Measurements from ENCODE around the gene ZNF367. TPM values are rescaled to one million over a fixed set of nuclear protein-coding genes. Genes with fewer than 3 reads are reported as not detected.

Gene ZNF367
- total and polyA plus RNA-seq, 5 donors, result 0.86 to 1.7 (median 1.4) TPM

- no peak for DNase-seq
- no peak overlapping the region for H3K27ac ChIP-seq (ENCODE audit: low read length)
Observed at GRCh38 chr9:96398582-96399324, 19.4 kb downstream of the ZNF367 start.

GRCh38 chr9:96395964-96396363 lies 22.2 kb downstream of the ZNF367 start:
- Histone ChIP-seq H3K27me3 (ENCODE audit: control insufficient read depth, insufficient read depth) (no peaks in the 10 kb centered on the region), H3K9me3 (ENCODE audit: control insufficient read depth, low read length) (no peaks in the 10 kb centered on the region), H3K4me1 (ENCODE audit: control insufficient read depth, insufficient read depth, low read length) (no peaks in the 10 kb centered on the region), H3K27ac (ENCODE audit: low read length) (no peak overlapping the region), H3K4me3 (ENCODE audit: low read length) (no peak overlapping the region)
- ATAC-seq (no peak), DNase-seq (no peak)
- 91% methylated on average over 2 of the region's 2 CpGs for WGBS
- intact Hi-C loops (cut with DNase I), result no loop called here

More at GRCh38 chr9:96398582-96399324, 19.4 kb downstream of the ZNF367 start:
- Histone ChIP-seq H3K4me1 (ENCODE audit: control insufficient read depth, insufficient read depth, low read length) (no peaks in the 10 kb centered on the region), H3K4me3 (ENCODE audit: low read length) (no peak overlapping the region), H3K9me3 (ENCODE audit: control insufficient read depth, low read length) (no peaks in the 10 kb centered on the region), H3K27me3 (ENCODE audit: control insufficient read depth, insufficient read depth) (no peaks in the 10 kb centered on the region)
- ATAC-seq, result no peak
- WGBS, result 61% methylated on average over 3 of the region's 3 CpGs
- intact Hi-C loops (cut with DNase I), result no loop called here

DNA sequence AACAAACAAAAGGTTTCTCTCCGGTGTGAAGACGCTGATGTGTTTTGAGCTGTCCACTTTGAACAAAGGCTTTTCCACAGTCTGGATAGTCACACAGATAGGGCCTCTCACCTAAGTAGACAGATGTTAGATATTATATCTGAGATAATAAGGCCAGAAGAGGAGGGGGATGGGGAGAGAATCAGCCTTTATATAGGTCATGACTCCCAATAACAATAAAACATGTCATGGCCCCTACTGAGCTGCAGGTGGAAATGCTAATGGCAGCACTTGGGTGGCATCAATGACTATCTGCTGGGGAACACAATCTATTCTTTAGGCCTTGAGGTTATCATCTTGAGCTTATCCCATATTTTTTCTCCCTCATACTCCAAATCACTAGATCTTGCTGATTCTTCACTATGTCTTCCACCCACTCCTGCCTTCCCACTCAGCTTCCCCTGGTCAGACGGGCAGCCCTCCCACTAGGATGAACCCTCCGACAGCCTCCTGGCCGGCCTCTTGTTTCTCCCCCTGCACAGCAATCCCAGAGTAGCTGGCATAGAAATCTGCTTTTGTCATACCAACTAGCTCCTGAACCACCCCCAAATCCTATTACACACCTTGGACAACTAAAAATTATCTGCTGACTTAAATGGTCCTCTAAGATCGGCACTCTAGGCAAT lies 23.2 kb downstream of the ZNF367 start:
- Histone ChIP-seq H3K4me1 (ENCODE audit: control insufficient read depth, insufficient read depth, low read length) (no peaks in the 10 kb centered on the region), H3K27ac (ENCODE audit: low read length) (no peak overlapping the region), H3K4me3 (ENCODE audit: low read length) (no peak overlapping the region), H3K9me3 (ENCODE audit: control insufficient read depth, low read length) (no peaks in the 10 kb centered on the region), H3K27me3 (ENCODE audit: control insufficient read depth, insufficient read depth) (no peaks in the 10 kb centered on the region)
- DNase-seq (no peak), ATAC-seq (no peak)
- 93% methylated on average over 6 of the region's 6 CpGs for WGBS
- intact Hi-C loops (cut with DNase I), result no loop called here

DNA sequence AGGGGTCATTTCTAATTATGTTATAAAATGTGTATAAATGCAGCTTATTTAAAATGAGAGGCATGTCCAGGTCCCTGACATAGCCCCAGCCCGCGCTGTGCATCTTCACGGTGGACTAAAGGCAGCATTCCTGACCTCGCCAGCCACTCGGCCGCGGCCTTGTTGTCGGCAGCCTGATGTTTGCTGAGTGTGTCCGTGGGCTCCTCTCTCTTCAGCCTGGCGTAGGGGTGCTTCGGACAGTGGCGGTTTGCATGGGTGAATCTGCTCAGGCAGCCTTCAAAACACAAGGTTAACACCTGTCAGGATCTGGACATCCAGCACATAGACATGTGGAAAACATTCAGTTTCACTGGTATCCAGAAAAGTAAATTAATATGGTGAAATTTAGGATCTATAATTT lies 25.9 kb downstream of the ZNF367 start:
- 98% methylated on average over 12 of the region's 12 CpGs for WGBS
- ATAC-seq, result no peak
- intact Hi-C loops (cut with DNase I), result no loop called here

GRCh38 chr9:96391021-96391765 lies 27.0 kb downstream of the ZNF367 start:
- Histone ChIP-seq H3K27ac (ENCODE audit: low read length) (no peak overlapping the region), H3K4me3 (ENCODE audit: low read length) (no peak overlapping the region), H3K9me3 (ENCODE audit: control insufficient read depth, low read length) (no peaks in the 10 kb centered on the region), H3K4me1 (ENCODE audit: control insufficient read depth, insufficient read depth, low read length) (no peaks in the 10 kb centered on the region), H3K27me3 (ENCODE audit: control insufficient read depth, insufficient read depth) (no peaks in the 10 kb centered on the region)
- intact Hi-C loops (cut with DNase I), result no loop called here
- ATAC-seq (peak in 1 of 2 donors; percentile 31), DNase-seq (no peak)
- 84% methylated on average over 5 of the region's 5 CpGs for WGBS

More for the DNA sequence above, 25.9 kb downstream of the ZNF367 start:
- no peaks in the 10 kb centered on the region for H3K9me3 ChIP-seq (ENCODE audit: control insufficient read depth, low read length)
- H3K4me1 ChIP-seq (ENCODE audit: control insufficient read depth, insufficient read depth, low read length), result no peaks in the 10 kb centered on the region
- no peak overlapping the region for H3K27ac ChIP-seq (ENCODE audit: low read length)
- no peak for DNase-seq
- H3K27me3 ChIP-seq (ENCODE audit: control insufficient read depth, insufficient read depth), result no peaks in the 10 kb centered on the region
- no peak overlapping the region for H3K4me3 ChIP-seq (ENCODE audit: low read length)

- Histone ChIP-seq H3K4me1 (ENCODE audit: control insufficient read depth, insufficient read depth, low read length) (no peaks in the 10 kb centered on the region), H3K9me3 (ENCODE audit: control insufficient read depth, low read length) (no peaks in the 10 kb centered on the region), H3K27ac (ENCODE audit: low read length) (no peak overlapping the region), H3K27me3 (ENCODE audit: control insufficient read depth, insufficient read depth) (no peaks in the 10 kb centered on the region), H3K4me3 (ENCODE audit: low read length) (no peak overlapping the region)
- intact Hi-C loops (cut with DNase I), result no loop called here
- DNase-seq (no peak), ATAC-seq (no peak)
- WGBS, result 94% methylated on average over 11 of the region's 11 CpGs
Observed at GRCh38 chr9:96388144-96388543, 30.0 kb downstream of the ZNF367 start.

GRCh38 chr9:96386157-96386556 lies 32.0 kb downstream of the ZNF367 start:
- no peak overlapping the region for H3K27ac ChIP-seq (ENCODE audit: low read length)

DNA sequence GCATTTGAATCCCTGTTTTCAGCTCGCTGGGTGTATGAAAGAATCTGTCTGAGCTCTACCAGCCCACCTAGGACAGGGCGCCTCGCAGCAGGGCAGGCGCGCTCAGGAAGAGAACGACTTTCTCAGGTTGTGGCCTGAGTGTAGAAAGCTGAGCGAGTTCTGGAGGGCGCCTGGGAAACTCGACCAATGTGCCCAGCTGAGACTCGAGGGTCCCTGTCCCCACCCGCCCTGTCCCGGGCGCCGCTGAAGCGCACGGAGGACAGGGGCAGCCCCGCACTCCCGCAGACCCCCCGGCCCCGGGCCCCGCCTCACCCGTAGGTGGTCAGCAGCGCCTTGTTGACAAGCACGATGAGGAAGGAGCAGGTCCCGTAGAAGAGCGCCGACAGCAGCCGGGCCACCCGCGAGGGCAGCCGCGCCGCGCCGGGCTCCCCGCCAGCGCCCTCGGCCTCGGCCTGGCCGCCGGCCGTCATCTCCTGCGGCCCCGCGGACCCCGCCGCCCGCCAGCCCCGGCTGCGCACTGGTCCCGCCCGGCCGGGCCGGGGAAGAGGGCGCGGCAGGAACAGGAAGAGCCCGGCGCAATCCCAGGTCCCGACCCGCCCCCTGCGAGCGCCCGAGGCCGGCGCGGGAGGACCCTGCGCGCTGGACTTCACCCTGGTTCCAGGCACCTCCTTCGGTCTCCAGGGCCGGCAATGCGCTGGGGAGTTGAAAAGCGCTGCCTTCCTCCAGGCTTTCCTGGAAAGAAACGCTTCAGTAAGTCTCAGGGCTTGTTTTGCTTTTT lies 34.8 kb downstream of the ZNF367 start, which contains the start of gene SLC35D2:
Gene SLC35D2 (minus strand): TSS at position 547 of the 778 bp plus-strand sequence. CDS start 77 bp downstream, at position 470.
- Histone ChIP-seq H3K4me1 (ENCODE audit: control insufficient read depth, insufficient read depth, low read length) (peaks cover 4% of the 10 kb centered on the region), H3K4me3 (ENCODE audit: low read length) (peak within 1 kb of the TSS; percentile 100), H3K9me3 (ENCODE audit: control insufficient read depth, low read length) (no peaks in the 10 kb centered on the region), H3K27me3 (ENCODE audit: control insufficient read depth, insufficient read depth) (no peaks in the 10 kb centered on the region), H3K27ac (ENCODE audit: low read length) (peak within 1 kb of the TSS; percentile 94)
- ATAC-seq (peak; percentile 97 to 98), DNase-seq (peak; percentile 73 to 89 (median 88))
- intact Hi-C loops (cut with DNase I), result no loop called here
- WGBS, result under 1% methylated on average over 73 of the region's 73 CpGs

More at GRCh38 chr9:96386157-96386556, 32.0 kb downstream of the ZNF367 start:
- intact Hi-C loops (cut with DNase I), result no loop called here
- DNase-seq, result no peak
- Histone ChIP-seq H3K27me3 (ENCODE audit: control insufficient read depth, insufficient read depth) (no peaks in the 10 kb centered on the region), H3K4me1 (ENCODE audit: control insufficient read depth, insufficient read depth, low read length) (peaks cover 2% of the 10 kb centered on the region), H3K4me3 (ENCODE audit: low read length) (no peak overlapping the region), H3K9me3 (ENCODE audit: control insufficient read depth, low read length) (no peaks in the 10 kb centered on the region)
- no peak for ATAC-seq

GRCh38 chr9:96382839-96383164 lies 35.4 kb downstream of the ZNF367 start:
- ATAC-seq (no peak), DNase-seq (no peak)
- H3K4me3 ChIP-seq (ENCODE audit: low read length), result peak overlapping the region; percentile 100
- intact Hi-C loops (cut with DNase I), result no loop called here
- no peaks in the 10 kb centered on the region for H3K27me3 ChIP-seq (ENCODE audit: control insufficient read depth, insufficient read depth)
- 28% methylated on average over 7 of the region's 7 CpGs for WGBS
- peak overlapping the region; percentile 94 for H3K27ac ChIP-seq (ENCODE audit: low read length)
- no peaks in the 10 kb centered on the region for H3K9me3 ChIP-seq (ENCODE audit: control insufficient read depth, low read length)
- H3K4me1 ChIP-seq (ENCODE audit: control insufficient read depth, insufficient read depth, low read length), result peaks cover 4% of the 10 kb centered on the region

GRCh38 chr9:96382175-96382574 lies 36.0 kb downstream of the ZNF367 start:
- intact Hi-C loops (cut with DNase I), result no loop called here
- Histone ChIP-seq H3K9me3 (ENCODE audit: control insufficient read depth, low read length) (no peaks in the 10 kb centered on the region), H3K4me1 (ENCODE audit: control insufficient read depth, insufficient read depth, low read length) (peaks cover 4% of the 10 kb centered on the region), H3K27me3 (ENCODE audit: control insufficient read depth, insufficient read depth) (no peaks in the 10 kb centered on the region), H3K4me3 (ENCODE audit: low read length) (no peak overlapping the region), H3K27ac (ENCODE audit: low read length) (no peak overlapping the region)
- 81% methylated on average over 2 of the region's 2 CpGs for WGBS
- DNase-seq, result no peak
- no peak for ATAC-seq
